HEK293 (cell line): Measurements from ENCODE around the gene BRMS1L.
"Not testable (repeated sequence)": the region's sequence is repeated elsewhere in the genome, so short reads cannot be mapped to it uniquely, and the experiment has no call there.

Experiments
- CTCF ChIA-PET: fragments of 350-600 bp; formaldehyde crosslinking; extraction: SDS; loops from one replicate; lab custom pipeline; 2021; ENCODE audit warnings: antibody characterized with exemption; lab: Yijun Ruan, JAX
- POLR2A ChIA-PET: fragments of 300-600 bp; formaldehyde crosslinking; extraction: SDS; loops from one replicate; lab custom pipeline; 2020; ENCODE audit warnings: antibody characterized with exemption, inconsistent platforms; lab: Yijun Ruan, JAX
- H3K27ac ChIP-seq: fragments of 200-500 bp; sonication (Bioruptor generic); 2 replicates; pipeline ENCODE4 v1.5.1; 2014; ENCODE audit warnings: low read depth, low read length, control low read depth, inconsistent platforms; ENCODE audit errors: extremely low read depth
- H3K36me3 ChIP-seq, 2 experiments: fragments of 200-500 bp in 1 of 2; sonication (Bioruptor generic) in 1 of 2; 1 replicate in 1 of 2; 2 replicates in 1 of 2; pipeline ENCODE4 v1.5.1; 2014 to 2017; ENCODE audit warnings: inconsistent platforms in 2 of 2, low read length in 2 of 2; ENCODE audit not compliant: control insufficient read depth in 2 of 2, insufficient read depth in 1 of 2
- H3K4me1 ChIP-seq: fragments of 200-500 bp; sonication (Bioruptor generic); 2 replicates; pipeline ENCODE4 v1.5.1; 2014; ENCODE audit warnings: mild to moderate bottlenecking, low read length, inconsistent platforms; ENCODE audit not compliant: control insufficient read depth, insufficient read depth
- H3K4me3 ChIP-seq: 2 replicates; pipeline ENCODE4 v1.5.1; 2011; ENCODE audit warnings: low read depth, mild to moderate bottlenecking, control low read depth, low read length, moderate library complexity
- H3K9me3 ChIP-seq: fragments of 200-500 bp; sonication (Bioruptor generic); 2 replicates; pipeline ENCODE4 v1.5.1; 2014; ENCODE audit warnings: low read depth, low read length, inconsistent platforms; ENCODE audit not compliant: control insufficient read depth, insufficient read depth
- GLIS1 ChIP-seq: fragments of 450-650 bp; formaldehyde crosslinking; IDR thresholded peaks from 2 replicates; pipeline ENCODE4 v1.5.1; 2016; ENCODE audit warnings: missing biosample characterization, missing genetic modification characterization
- KLF8 ChIP-seq: fragments of 450-650 bp; formaldehyde crosslinking; IDR thresholded peaks from 2 replicates; pipeline ENCODE4 v1.5.1; 2016; ENCODE audit warnings: missing biosample characterization, missing genetic modification characterization
- REST ChIP-seq: fragments of 450-650 bp; formaldehyde crosslinking; IDR thresholded peaks from 2 replicates; pipeline ENCODE4 v1.5.1; 2016; ENCODE audit warnings: missing biosample characterization, missing genetic modification characterization
- SCRT2 ChIP-seq: fragments of 450-650 bp; formaldehyde crosslinking; IDR thresholded peaks from 2 replicates; pipeline ENCODE4 v1.5.1; 2016; ENCODE audit warnings: missing biosample characterization, missing genetic modification characterization
- ZBTB8A ChIP-seq: fragments of 450-650 bp; formaldehyde crosslinking; IDR thresholded peaks from 2 replicates; pipeline ENCODE4 v1.5.1; 2016; ENCODE audit warnings: missing biosample characterization, missing genetic modification characterization
- ZNF121 ChIP-seq: fragments of 450-650 bp; formaldehyde crosslinking; IDR thresholded peaks from 2 replicates; pipeline ENCODE4 v1.5.1; 2016; ENCODE audit warnings: missing biosample characterization, missing genetic modification characterization
- ZNF391 ChIP-seq: fragments of 450-650 bp; formaldehyde crosslinking; IDR thresholded peaks from 2 replicates; pipeline ENCODE4 v1.5.1; 2016; ENCODE audit warnings: low read depth, missing biosample characterization, missing genetic modification characterization, borderline replicate concordance
- ZNF501 ChIP-seq: fragments of 450-650 bp; formaldehyde crosslinking; IDR thresholded peaks from 2 replicates; pipeline ENCODE4 v1.5.1; 2016; ENCODE audit warnings: missing biosample characterization, missing genetic modification characterization
- ZNF596 ChIP-seq: fragments of 450-650 bp; IDR thresholded peaks from 2 replicates; pipeline ENCODE4 v1.5.0; 2018; ENCODE audit warnings: missing biosample characterization, mild to moderate bottlenecking, missing genetic modification characterization, moderate library complexity
- ZNF610 ChIP-seq: fragments of 450-650 bp; formaldehyde crosslinking; IDR thresholded peaks from 2 replicates; pipeline ENCODE4 v1.5.1; 2016; ENCODE audit warnings: missing biosample characterization, missing genetic modification characterization, borderline replicate concordance
- ZNF658 ChIP-seq: fragments of 450-650 bp; formaldehyde crosslinking; IDR thresholded peaks from 2 replicates; pipeline ENCODE4; 2016; ENCODE audit warnings: missing biosample characterization, missing genetic modification characterization
- ZNF677 ChIP-seq: fragments of 450-650 bp; IDR thresholded peaks from 2 replicates; pipeline ENCODE4 v1.5.0; 2018; ENCODE audit warnings: missing biosample characterization, mild to moderate bottlenecking, missing genetic modification characterization, moderate library complexity
- ZNF701 ChIP-seq: fragments of 450-650 bp; formaldehyde crosslinking; IDR thresholded peaks from 2 replicates; pipeline ENCODE4 v1.5.1; 2016; ENCODE audit warnings: missing biosample characterization, missing genetic modification characterization

The BRMS1L gene

GRCh38 chr14:35835208-35835982, 9.3 kb downstream of the BRMS1L start (continued):
- TF ChIP-seq ZNF658, result no peak
- no peak for TF ChIP-seq ZNF596 (tag by site-specific recombination)
- no peak for TF ChIP-seq ZNF677 (tag by site-specific recombination)
- TF ChIP-seq ZNF501 (tag by site-specific recombination), result no peak

- POLR2A ChIA-PET, result interaction anchor here (0.7 kb wide), 1 partner anchor 10 kb away, joined by 3 read pairs; no protein-coding TSS in a partner anchor
- H3K4me1 ChIP-seq, CTCF ChIA-PET, H3K27ac ChIP-seq, H3K4me3 ChIP-seq, H3K9me3 ChIP-seq: not testable (repeated sequence)
- H3K36me3 ChIP-seq, result peaks cover 30 to 67% of the 10 kb centered on the region in 2 experiments
Observed at GRCh38 chr14:35841704-35842103, 15.6 kb downstream of the BRMS1L start.

- H3K4me3 ChIP-seq, H3K4me1 ChIP-seq, H3K9me3 ChIP-seq, CTCF ChIA-PET, H3K27ac ChIP-seq: not testable (repeated sequence)
- H3K36me3 ChIP-seq, result peaks cover 26 to 65% of the 10 kb centered on the region in 2 experiments
- POLR2A ChIA-PET, result interaction anchor here (0.7 kb wide), 1 partner anchor 10 kb away, joined by 3 read pairs; no protein-coding TSS in a partner anchor
Observed at GRCh38 chr14:35842245-35842644, 16.1 kb downstream of the BRMS1L start.

- POLR2A ChIA-PET, result no interaction called here
- H3K9me3 ChIP-seq, result no peaks in the 10 kb centered on the region
- no peak overlapping the region for H3K4me3 ChIP-seq
- peaks cover 30 to 60% of the 10 kb centered on the region in 2 experiments for H3K36me3 ChIP-seq
- H3K4me1 ChIP-seq, result no peaks in the 10 kb centered on the region
- CTCF ChIA-PET, result no interaction called here
- TF ChIP-seq GLIS1, result no peak
- TF ChIP-seq ZNF121, result 0 out of 2 replicates have a peak, but pooled peaks have one; percentile 43
- no peak for TF ChIP-seq ZNF610 (tag by site-specific recombination)
- no peak for TF ChIP-seq ZBTB8A (tag by site-specific recombination)
- no peak overlapping the region for H3K27ac ChIP-seq
Observed at GRCh38 chr14:35844494-35844893, 18.4 kb downstream of the BRMS1L start.

DNA sequence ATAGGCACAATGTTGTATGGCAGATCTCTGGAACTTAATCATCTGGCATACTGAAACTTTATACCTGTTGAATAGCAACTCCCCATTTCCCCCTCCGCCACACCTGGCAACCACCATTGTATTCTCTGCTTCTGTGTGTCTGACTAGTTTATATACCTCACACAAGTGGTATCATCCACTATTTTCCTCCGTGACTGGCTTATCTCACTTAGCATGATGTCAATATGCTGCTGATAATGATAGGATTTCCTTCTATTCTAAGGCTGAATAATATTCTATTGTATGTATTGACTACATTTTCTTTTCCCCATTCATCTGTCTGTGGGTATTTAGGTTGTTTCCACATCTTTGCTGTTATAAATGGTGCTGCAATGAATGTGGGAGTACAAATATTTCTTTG, 21.5 kb downstream of the BRMS1L start:
- peaks cover 46 to 64% of the 10 kb centered on the region in 2 experiments for H3K36me3 ChIP-seq
- H3K9me3 ChIP-seq, result no peaks in the 10 kb centered on the region
- ChIA-PET POLR2A (no interaction called here), CTCF (no interaction called here)
- TF ChIP-seq ZNF701 (tag by site-specific recombination), result no peak
- TF ChIP-seq ZNF391 (tag by site-specific recombination), result no peak
- peak; percentile 13; the same call in 1 of the 2 replicates for TF ChIP-seq SCRT2
- TF ChIP-seq REST (tag by site-specific recombination), result no peak
- TF ChIP-seq KLF8 (tag by site-specific recombination), result no peak
- H3K4me3 ChIP-seq, result no peak overlapping the region
- H3K4me1 ChIP-seq, result no peaks in the 10 kb centered on the region
- no peak overlapping the region for H3K27ac ChIP-seq
